ENCODE data around the gene GDA. TPM values are rescaled to one million over a fixed set of nuclear protein-coding genes. Genes with fewer than 3 reads are reported as not detected.

The GDA gene
- total RNA-seq, 2 experiments from 2014 or later = not detected

DNA sequence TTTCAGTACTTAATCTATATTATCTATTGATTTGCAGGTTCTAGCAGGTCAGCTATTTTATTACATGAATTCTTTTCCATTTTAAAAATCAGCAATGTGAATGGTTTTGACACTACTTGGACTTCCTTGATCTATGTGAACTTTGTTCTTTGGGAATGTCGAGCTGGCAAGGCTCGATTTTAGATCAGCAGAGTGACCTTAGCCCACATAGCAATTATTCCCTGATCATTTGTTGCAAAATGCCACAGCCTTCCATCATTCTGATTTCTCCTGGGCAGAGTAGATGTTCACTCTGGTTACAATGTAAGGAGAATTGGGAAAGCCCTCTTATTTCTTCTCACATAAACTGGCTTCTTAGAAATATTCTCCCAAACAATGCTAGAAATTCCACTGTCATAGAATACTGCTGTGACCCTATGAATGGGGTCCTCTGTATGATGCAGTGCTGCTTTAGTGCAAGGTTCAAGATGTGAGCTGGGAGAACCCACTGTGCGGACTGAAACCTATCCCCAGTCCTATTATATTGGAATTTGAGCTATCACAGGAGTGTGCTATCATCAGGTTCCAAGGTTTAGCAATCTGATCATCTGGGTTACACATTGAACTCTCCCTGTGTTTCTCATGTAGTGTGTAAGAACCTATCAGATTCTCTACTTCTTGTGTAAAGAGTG, 15.7 kb upstream of the GDA start:
- H3K4me1 Mint-ChIP-seq = no peaks in the 10 kb centered on the region
- no peaks in the 10 kb centered on the region for H3K9me3 Mint-ChIP-seq (ENCODE audit: low read depth)
- H3K27me3 Mint-ChIP-seq = peaks cover 5% of the 10 kb centered on the region
- DNase-seq (no peak), ATAC-seq (no peak)
- CTCF ChIA-PET = interaction anchor here (1.5 kb wide), 1 partner anchor 51 kb away, joined by 4 read pairs; no protein-coding TSS in a partner anchor
- no peak overlapping the region for H3K27ac Mint-ChIP-seq
- POLR2A ChIA-PET = no interaction called here
- H3K4me3 Mint-ChIP-seq = no peak overlapping the region
- H3K36me3 Mint-ChIP-seq (ENCODE audit: low read depth) = no peaks in the 10 kb centered on the region
- intact Hi-C loops (cut with DNase I, micrococcal nuclease) = no loop called here

DNA sequence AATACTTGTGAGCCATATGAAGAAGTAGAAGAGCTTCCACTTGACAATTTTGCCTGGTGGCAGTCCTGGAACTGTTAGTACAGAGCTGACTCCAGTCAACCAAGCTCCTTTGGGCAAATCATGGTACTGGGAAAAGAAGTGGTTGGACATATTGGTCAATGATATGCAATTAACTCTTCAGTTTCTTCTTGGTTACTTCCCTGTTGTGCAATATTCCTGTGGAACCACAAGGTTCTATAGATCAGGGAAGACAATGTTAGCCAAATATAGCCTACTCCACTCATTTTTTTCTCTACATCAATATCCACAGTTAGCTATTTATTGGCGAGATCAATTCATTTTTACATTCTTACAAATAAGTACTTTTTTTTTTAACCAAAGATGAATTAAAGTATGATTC, 14.4 kb upstream of the GDA start:
- H3K27me3 Mint-ChIP-seq = peaks cover 3% of the 10 kb centered on the region
- ChIA-PET CTCF (interaction anchor here (1.5 kb wide), 1 partner anchor 50 kb away, joined by 4 read pairs; no protein-coding TSS in a partner anchor), POLR2A (interaction anchor here (0.6 kb wide), 1 partner anchor 774 kb away, joined by 3 read pairs; no protein-coding TSS in a partner anchor)
- no peaks in the 10 kb centered on the region for H3K9me3 Mint-ChIP-seq (ENCODE audit: low read depth)
- DNase-seq = no peak
- intact Hi-C loops (cut with DNase I, micrococcal nuclease) = no loop called here
- no peaks in the 10 kb centered on the region for H3K36me3 Mint-ChIP-seq (ENCODE audit: low read depth)
- H3K4me1 Mint-ChIP-seq = no peaks in the 10 kb centered on the region
- no peak for ATAC-seq
- H3K27ac Mint-ChIP-seq = no peak overlapping the region
- no peak overlapping the region for H3K4me3 Mint-ChIP-seq

GRCh38 chr9:72137697-72138365, 11.4 kb upstream of the GDA start:
- no peak for DNase-seq
- ChIA-PET CTCF (no interaction called here), POLR2A (interaction anchor here (0.7 kb wide), 1 partner anchor 499 kb away, joined by 3 read pairs; no protein-coding TSS in a partner anchor)
- Mint-ChIP-seq H3K27me3 (peaks cover 9% of the 10 kb centered on the region), H3K9me3 (ENCODE audit: low read depth) (no peaks in the 10 kb centered on the region), H3K4me1 (no peaks in the 10 kb centered on the region), H3K36me3 (ENCODE audit: low read depth) (no peaks in the 10 kb centered on the region), H3K27ac (no peak overlapping the region), H3K4me3 (no peak overlapping the region)
- no peak for ATAC-seq
- intact Hi-C loops (cut with DNase I, micrococcal nuclease) = no loop called here

DNA sequence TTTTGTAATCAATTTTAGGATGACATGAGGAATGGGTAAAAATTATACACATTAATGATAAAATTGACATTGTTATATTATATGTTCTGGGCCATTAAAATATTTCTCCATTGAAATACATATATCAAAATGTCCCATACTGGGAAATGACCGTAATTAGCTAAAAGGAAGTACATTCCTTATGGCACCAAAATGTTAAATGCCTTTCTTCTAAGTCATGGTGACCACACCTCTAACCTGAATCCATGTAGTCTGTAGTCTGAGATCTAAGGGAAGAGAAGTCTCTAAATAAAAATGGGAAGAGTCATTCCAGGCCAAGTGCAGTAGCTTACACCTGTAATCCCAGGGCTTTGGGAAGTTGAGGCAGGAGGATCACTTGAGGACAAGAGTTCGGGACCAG, 10.0 kb upstream of the GDA start:
- Mint-ChIP-seq H3K36me3 (ENCODE audit: low read depth) (no peaks in the 10 kb centered on the region), H3K27me3 (peaks cover 11% of the 10 kb centered on the region), H3K4me3 (no peak overlapping the region), H3K27ac (no peak overlapping the region), H3K4me1 (no peaks in the 10 kb centered on the region), H3K9me3 (ENCODE audit: low read depth) (no peaks in the 10 kb centered on the region)
- no peak for DNase-seq
- no peak for ATAC-seq
- ChIA-PET POLR2A (no interaction called here), CTCF (no interaction called here)
- intact Hi-C loops (cut with DNase I, micrococcal nuclease) = no loop called here

DNA sequence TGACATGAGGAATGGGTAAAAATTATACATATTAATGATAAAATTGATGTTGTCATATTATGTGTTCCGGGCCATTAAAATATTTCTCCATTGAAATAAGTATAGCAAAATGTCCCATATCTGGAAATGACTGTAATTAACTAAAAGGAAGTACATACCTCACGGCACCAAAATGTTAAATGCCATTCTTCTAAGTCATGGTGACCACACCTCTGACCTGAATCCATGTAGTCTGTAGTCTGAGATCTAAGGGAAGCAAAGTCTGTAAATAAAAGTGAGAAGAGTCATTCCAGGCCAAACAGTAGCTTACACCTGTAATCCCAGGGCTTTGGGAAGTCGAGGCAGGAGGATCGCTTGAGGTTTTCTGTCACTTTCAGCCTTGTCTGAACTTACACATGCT, 8.7 kb upstream of the GDA start:
- DNase-seq (no peak), ATAC-seq (no peak)
- Mint-ChIP-seq H3K27me3 (peaks cover 13% of the 10 kb centered on the region), H3K4me3 (no peak overlapping the region), H3K9me3 (ENCODE audit: low read depth) (no peaks in the 10 kb centered on the region), H3K4me1 (no peaks in the 10 kb centered on the region), H3K36me3 (ENCODE audit: low read depth) (no peaks in the 10 kb centered on the region), H3K27ac (no peak overlapping the region)
- POLR2A ChIA-PET = no interaction called here
- CTCF ChIA-PET = no interaction called here
- intact Hi-C loops (cut with DNase I, micrococcal nuclease) = no loop called here

GRCh38 chr9:72141484-72141883, 7.8 kb upstream of the GDA start:
- H3K27ac Mint-ChIP-seq = no peak overlapping the region
- H3K4me1 Mint-ChIP-seq = no peaks in the 10 kb centered on the region
- H3K9me3 Mint-ChIP-seq (ENCODE audit: low read depth) = no peaks in the 10 kb centered on the region
- CTCF ChIA-PET = interaction anchor here (0.6 to 1.2 kb wide), 2 partner anchors 9 to 102 kb away, joined by 3 read pairs; no protein-coding TSS in a partner anchor
- intact Hi-C loops (cut with DNase I, micrococcal nuclease) = no loop called here
- H3K27me3 Mint-ChIP-seq = peaks cover 13% of the 10 kb centered on the region
- DNase-seq = no peak
- no peak for ATAC-seq
- no peak overlapping the region for H3K4me3 Mint-ChIP-seq
- POLR2A ChIA-PET = no interaction called here
- H3K36me3 Mint-ChIP-seq (ENCODE audit: low read depth) = no peaks in the 10 kb centered on the region

GRCh38 chr9:72144756-72145492, 4.3 kb upstream of the GDA start:
- Mint-ChIP-seq H3K4me1 (peaks cover 5% of the 10 kb centered on the region), H3K27ac (no peak overlapping the region), H3K9me3 (ENCODE audit: low read depth) (no peaks in the 10 kb centered on the region), H3K27me3 (peaks cover 33% of the 10 kb centered on the region), H3K4me3 (no peak overlapping the region), H3K36me3 (ENCODE audit: low read depth) (no peaks in the 10 kb centered on the region)
- no peak for ATAC-seq
- intact Hi-C loops (cut with DNase I, micrococcal nuclease) = no loop called here
- CTCF ChIA-PET = no interaction called here
- DNase-seq = no peak
- POLR2A ChIA-PET = no interaction called here

DNA sequence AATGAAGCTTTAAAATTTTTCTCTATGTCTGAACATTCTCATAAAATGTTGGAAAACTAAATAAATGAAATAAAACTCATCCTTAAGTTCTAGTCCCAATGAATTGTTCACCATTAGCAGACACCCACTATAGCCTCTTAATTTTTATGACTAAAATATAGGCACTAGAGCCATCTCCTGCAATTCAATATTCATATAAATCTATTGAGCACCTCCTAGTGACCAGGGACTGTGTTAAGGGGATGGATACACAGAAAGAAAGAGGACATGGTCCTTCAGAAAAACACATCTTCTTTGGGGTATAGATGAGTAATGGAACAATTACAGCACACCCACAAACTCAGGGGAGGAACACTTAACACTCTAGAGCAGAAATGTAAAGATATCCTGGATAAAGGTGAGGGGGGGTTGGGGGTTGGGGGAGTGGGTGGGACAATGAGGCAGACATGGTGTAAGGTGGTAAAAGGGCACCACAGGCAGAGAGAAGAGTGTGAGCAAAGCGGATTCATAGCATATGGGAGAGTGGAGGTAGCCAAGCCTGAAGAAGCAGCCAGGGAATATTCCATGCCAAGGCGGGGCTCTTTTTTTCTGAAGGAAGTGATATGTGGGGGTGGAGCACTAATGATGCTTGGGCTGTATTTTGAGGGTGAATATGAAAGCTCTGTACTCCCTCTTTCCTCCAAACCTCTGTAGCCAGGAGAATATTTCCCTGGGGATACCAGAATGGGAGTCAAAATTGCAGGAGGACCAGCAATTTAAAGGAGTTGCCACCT, 3.3 kb upstream of the GDA start:
- H3K36me3 Mint-ChIP-seq (ENCODE audit: low read depth) = no peaks in the 10 kb centered on the region
- H3K4me1 Mint-ChIP-seq = peaks cover 5% of the 10 kb centered on the region
- DNase-seq = no peak
- ATAC-seq = no peak
- peaks cover 33% of the 10 kb centered on the region for H3K27me3 Mint-ChIP-seq
- CTCF ChIA-PET = no interaction called here
- H3K9me3 Mint-ChIP-seq (ENCODE audit: low read depth) = no peaks in the 10 kb centered on the region
- no peak overlapping the region for H3K27ac Mint-ChIP-seq
- intact Hi-C loops (cut with DNase I, micrococcal nuclease) = no loop called here
- no peak overlapping the region for H3K4me3 Mint-ChIP-seq
- POLR2A ChIA-PET = no interaction called here

- CTCF ChIA-PET = no interaction called here
- Mint-ChIP-seq H3K4me3 (no peak overlapping the region), H3K27ac (no peak overlapping the region), H3K36me3 (ENCODE audit: low read depth) (no peaks in the 10 kb centered on the region), H3K27me3 (peaks cover 35% of the 10 kb centered on the region), H3K9me3 (ENCODE audit: low read depth) (no peaks in the 10 kb centered on the region), H3K4me1 (peaks cover 5% of the 10 kb centered on the region)
- POLR2A ChIA-PET = no interaction called here
- DNase-seq (no peak), ATAC-seq (no peak)
- intact Hi-C loops (cut with DNase I, micrococcal nuclease) = no loop called here
Observed at GRCh38 chr9:72147676-72148075, 1.6 kb upstream of the GDA start.

- H3K4me3 Mint-ChIP-seq = no peak overlapping the region
- peaks cover 30% of the 10 kb centered on the region for H3K27me3 Mint-ChIP-seq
- ChIA-PET POLR2A (no interaction called here), CTCF (interaction anchor here (0.6 to 1.3 kb wide), 2 partner anchors 8 to 691 kb away, joined by 3 read pairs; no protein-coding TSS in a partner anchor)
- H3K4me1 Mint-ChIP-seq = peaks cover 5% of the 10 kb centered on the region
- DNase-seq (no peak), ATAC-seq (no peak)
- no peak overlapping the region for H3K27ac Mint-ChIP-seq
- intact Hi-C loops (cut with DNase I, micrococcal nuclease) = no loop called here
- peaks cover 2% of the 10 kb centered on the region for H3K9me3 Mint-ChIP-seq (ENCODE audit: low read depth)
- H3K36me3 Mint-ChIP-seq (ENCODE audit: low read depth) = no peaks in the 10 kb centered on the region
Observed at GRCh38 chr9:72150127-72150526, 887 bp downstream of the GDA start.

DNA sequence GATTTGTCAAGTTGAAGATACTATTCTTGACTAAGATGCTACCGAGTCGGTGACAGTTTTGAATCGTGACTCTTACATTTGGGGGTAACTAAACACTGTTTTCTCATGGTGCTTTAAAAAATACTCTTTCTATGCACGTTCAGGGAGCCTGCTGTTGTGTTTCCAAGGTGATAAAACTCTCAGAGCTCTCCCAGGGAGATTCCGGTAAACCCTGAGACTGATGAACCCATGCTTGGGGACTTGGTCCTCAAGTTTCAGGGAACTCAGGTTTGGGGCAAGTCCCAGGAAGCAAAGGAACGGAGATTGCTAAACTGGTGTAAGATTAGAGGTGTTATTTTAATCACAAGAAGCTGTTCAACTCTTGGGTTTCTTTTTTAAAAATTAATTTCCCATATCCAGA, 1.4 kb downstream of the GDA start:
- Mint-ChIP-seq H3K4me3 (no peak overlapping the region), H3K36me3 (ENCODE audit: low read depth) (no peaks in the 10 kb centered on the region), H3K4me1 (peaks cover 5% of the 10 kb centered on the region), H3K9me3 (ENCODE audit: low read depth) (peaks cover 6% of the 10 kb centered on the region), H3K27me3 (peaks cover 33% of the 10 kb centered on the region), H3K27ac (no peak overlapping the region)
- no peak for ATAC-seq
- CTCF ChIA-PET = interaction anchor here (0.6 to 1.3 kb wide), 2 partner anchors 9 to 691 kb away, joined by 3 read pairs; no protein-coding TSS in a partner anchor
- DNase-seq = no peak
- intact Hi-C loops (cut with DNase I, micrococcal nuclease) = no loop called here
- POLR2A ChIA-PET = no interaction called here
